Spleen (tissue), 7 donors: ENCODE measurements around the gene SLC4A2.

ENCODE experiments used
- CTCF ChIP-seq, 11 experiments: fragments of 200-600 bp in 7 of 11; fragments of 450-650 bp in 4 of 11; sonication (generic) in 4 of 11; IDR thresholded peaks in 8 of 11; conservative IDR thresholded peaks in 3 of 11; 1 replicate in 7 of 11; 2 replicates in 4 of 11; pipeline versions ENCODE4 v1.4.0 to v1.8.0; 2016 to 2021; ENCODE audit warnings: antibody characterized with exemption in 11 of 11, inconsistent platforms in 4 of 11, mild to moderate bottlenecking in 1 of 11
- POLR2A ChIP-seq, 3 donors: fragments of 450-650 bp; IDR thresholded peaks; one replicate each; pipeline ENCODE4 v1.5.1; 2017; ENCODE audit warnings: antibody characterized with exemption in 3 of 3, mild to moderate bottlenecking in 1 of 3
- donor health status: DM: no; HTN: no; CAD: no; lungs with moderate emphysema.
- donor health status: DM: no; HTN: no; CAD: no.
- donor health status: DM: no; HTN: no; CAD: no.

- no peak for TF ChIP-seq CTCF (IDR thresholded peaks at IDR 0.05 in 8 of 11, conservative IDR thresholded peaks at IDR 0.05 in 3 of 11)
- no peak for TF ChIP-seq POLR2A (IDR thresholded peaks at IDR 0.05)
These were observed 59.0 kb downstream of the SLC4A2 start for GRCh38 chr7:151118108-151119054.
